Smooth muscle cell (in vitro differentiated cells): ENCODE data around the gene USP32. TPM values are rescaled to one million over a fixed set of nuclear protein-coding genes. Genes with fewer than 3 reads are reported as not detected.

ENCODE experiments used
- DNase-seq: peaks from one replicate; lab custom pipeline; 2025; ENCODE audit not compliant: unreplicated experiment; lab: John Stamatoyannopoulos, UW
- H2AFZ ChIP-seq: fragments of 200-600 bp; sonication (generic); 2 replicates; pipeline ENCODE4 v1.6.0; 2016; ENCODE audit warnings: antibody characterized with exemption, low read depth, mild to moderate bottlenecking
- H3F3A ChIP-seq: fragments of 200-600 bp; sonication (generic); 2 replicates; pipeline ENCODE4 v1.6.0; 2017; ENCODE audit warnings: antibody characterized with exemption, low read depth
- H3K27ac ChIP-seq: fragments of 200-600 bp; sonication (generic); 2 replicates; pipeline ENCODE4 v1.5.1; 2016; ENCODE audit warnings: low read depth, mild to moderate bottlenecking
- H3K27me3 ChIP-seq: fragments of 200-600 bp; sonication (generic); 2 replicates; pipeline ENCODE4 v1.6.1; 2016; ENCODE audit warnings: low read depth, mild to moderate bottlenecking
- H3K36me3 ChIP-seq: fragments of 200-600 bp; sonication (generic); 2 replicates; pipeline ENCODE4 v1.5.1; 2016; ENCODE audit warnings: low read depth
- H3K4me1 ChIP-seq: fragments of 200-600 bp; sonication (generic); 2 replicates; pipeline ENCODE4 v1.5.1; 2016; ENCODE audit warnings: low read depth
- H3K4me2 ChIP-seq: fragments of 200-600 bp; sonication (generic); 2 replicates; pipeline ENCODE4 v1.6.0; 2016; ENCODE audit warnings: mild to moderate bottlenecking
- H3K4me3 ChIP-seq: fragments of 200-600 bp; sonication (generic); 2 replicates; pipeline ENCODE4 v1.5.1; 2016; ENCODE audit warnings: mild to moderate bottlenecking
- H3K79me2 ChIP-seq: fragments of 200-600 bp; sonication (generic); 2 replicates; pipeline ENCODE4 v1.6.0; 2016; ENCODE audit warnings: low read depth, mild to moderate bottlenecking
- H3K9ac ChIP-seq: fragments of 200-600 bp; sonication (generic); 2 replicates; pipeline ENCODE4 v1.6.0; 2016; ENCODE audit warnings: low read depth
- H3K9me3 ChIP-seq: fragments of 200-600 bp; sonication (generic); replicated peaks from 2 replicates; pipeline ENCODE4 v1.5.1; 2016; ENCODE audit warnings: low read depth
- H4K20me1 ChIP-seq: fragments of 200-600 bp; sonication (generic); 2 replicates; pipeline ENCODE4 v1.6.0; 2016; ENCODE audit warnings: low read depth
- CTCF ChIP-seq: fragments of 200-600 bp; sonication (generic); IDR thresholded peaks from 2 replicates; pipeline ENCODE4 v1.5.1; 2017; ENCODE audit warnings: borderline replicate concordance, mild to moderate bottlenecking, antibody characterized with exemption; ENCODE audit not compliant: insufficient read depth, poor library complexity, severe bottlenecking
- WGBS: methylation state at CpG from one replicate; pipeline ENCODE4 v1.1.7; 2016; ENCODE audit warnings: low lambda C conversion rate; 5-methylcytosine and 5-hydroxymethylcytosine counted together
- polyA plus RNA-seq: library from polyadenylated mRNA; unstranded; fragments of >200 nt; fragmentation: Nextera tagmentation; extraction: Ambion mirVana; gene quantifications from 2 replicates; pipeline ENCODE4 v1.2.1, GENCODE V29; 2016
- total RNA-seq: library from RNA; depleted of rRNA; stranded (reverse); fragments of >200 nt; gene quantifications from 2 replicates; pipeline ENCODE4 v1.2.3, GENCODE V29; 2014

USP32 gene
- total and polyA plus RNA-seq, 2 experiments from 2014 or later = 10.5 to 21.7 TPM

- no peak for TF ChIP-seq CTCF
- Histone ChIP-seq H3K9ac (no peak overlapping the region), H2AFZ (no peak overlapping the region), H3F3A (no peaks in the 10 kb centered on the region), H3K4me3 (no peak overlapping the region), H3K36me3 (no peaks in the 10 kb centered on the region), H3K27ac (no peak overlapping the region), H4K20me1 (peaks cover 82% of the 10 kb centered on the region), H3K4me2 (no peak overlapping the region), H3K4me1 (no peaks in the 10 kb centered on the region), H3K79me2 (peaks cover 46% of the 10 kb centered on the region), H3K27me3 (no peaks in the 10 kb centered on the region), H3K9me3 (no peaks in the 10 kb centered on the region)
- DNase-seq = no peak
- WGBS = 95% methylated on average over 2 of the region's 2 CpGs
Observed at GRCh38 chr17:60326702-60327101, 65.2 kb downstream of the USP32 start.

GRCh38 chr17:60325730-60326524, 66.0 kb downstream of the USP32 start:
- Histone ChIP-seq H3F3A (no peaks in the 10 kb centered on the region), H2AFZ (no peak overlapping the region), H3K9me3 (no peaks in the 10 kb centered on the region), H3K36me3 (no peaks in the 10 kb centered on the region), H4K20me1 (peaks cover 90% of the 10 kb centered on the region), H3K4me2 (no peak overlapping the region), H3K27ac (no peak overlapping the region), H3K4me3 (no peak overlapping the region), H3K9ac (no peak overlapping the region), H3K4me1 (no peaks in the 10 kb centered on the region), H3K79me2 (peaks cover 51% of the 10 kb centered on the region), H3K27me3 (no peaks in the 10 kb centered on the region)
- no peak for TF ChIP-seq CTCF
- 96% methylated on average over 13 of the region's 13 CpGs for WGBS
- DNase-seq = no peak

GRCh38 chr17:60323754-60324153, 68.2 kb downstream of the USP32 start:
- H4K20me1 ChIP-seq = peaks cover 92% of the 10 kb centered on the region
- H3K9me3 ChIP-seq = no peaks in the 10 kb centered on the region
- H3K4me3 ChIP-seq = no peak overlapping the region
- no peak overlapping the region for H3K27ac ChIP-seq
- DNase-seq = no peak
- WGBS = 98% methylated on average over 1 of the region's 1 CpG
- no peaks in the 10 kb centered on the region for H3K27me3 ChIP-seq
- no peak overlapping the region for H2AFZ ChIP-seq
- H3F3A ChIP-seq = no peaks in the 10 kb centered on the region
- H3K4me1 ChIP-seq = no peaks in the 10 kb centered on the region
- no peaks in the 10 kb centered on the region for H3K36me3 ChIP-seq
- no peak overlapping the region for H3K9ac ChIP-seq
- H3K4me2 ChIP-seq = no peak overlapping the region
- TF ChIP-seq CTCF = no peak
- H3K79me2 ChIP-seq = peaks cover 54% of the 10 kb centered on the region

GRCh38 chr17:60322056-60322387, 69.9 kb downstream of the USP32 start:
- Histone ChIP-seq H4K20me1 (peaks cover 94% of the 10 kb centered on the region), H3K4me2 (no peak overlapping the region), H3K27me3 (no peaks in the 10 kb centered on the region), H3K9me3 (no peaks in the 10 kb centered on the region), H3K36me3 (no peaks in the 10 kb centered on the region), H3K9ac (no peak overlapping the region), H2AFZ (no peak overlapping the region), H3F3A (no peaks in the 10 kb centered on the region), H3K4me1 (no peaks in the 10 kb centered on the region), H3K79me2 (peaks cover 54% of the 10 kb centered on the region), H3K27ac (no peak overlapping the region), H3K4me3 (no peak overlapping the region)
- 93% methylated on average over 2 of the region's 2 CpGs for WGBS
- TF ChIP-seq CTCF = no peak
- no peak for DNase-seq
